ENCODE data around the gene TMEM267.
A peak's percentile ranks its signal among the peaks of the same experiment; 100 is the strongest.
"Not testable (repeated sequence)": the region's sequence is repeated elsewhere in the genome, so short reads cannot be mapped to it uniquely, and the experiment has no call there.

Gene TMEM267

GRCh38 chr5:43429016-43429415 is 54.6 kb downstream of the TMEM267 start:
- no peak for TF ChIP-seq POLR2A (IDR thresholded peaks at IDR 0.05; ENCODE audit: low read depth, low read length)
- no peak for FAIRE-seq
- DNase-seq (ENCODE audit: insufficient read length, low spot score) = no peak

DNA sequence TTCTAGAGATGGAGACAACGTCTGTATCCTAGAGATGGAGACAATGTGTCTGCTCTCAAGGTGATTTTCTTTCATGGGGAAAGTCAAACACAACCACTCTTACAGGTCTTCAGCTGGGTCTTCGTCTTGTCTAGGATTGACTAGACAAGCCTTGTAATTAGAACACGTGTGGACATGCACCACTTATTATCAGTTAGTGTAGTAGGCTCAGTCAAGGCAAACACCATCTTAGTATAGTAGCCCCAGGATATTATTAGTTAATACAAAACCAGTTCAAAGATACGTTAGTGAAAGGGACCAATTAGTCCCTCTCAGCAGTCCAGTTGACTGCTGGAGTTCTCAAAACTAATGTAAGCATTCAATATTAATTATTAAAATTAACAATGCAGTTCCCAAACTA is 56.4 kb downstream of the TMEM267 start:
- no peak for FAIRE-seq
- TF ChIP-seq POLR2A (IDR thresholded peaks at IDR 0.05; ENCODE audit: low read depth, low read length) = no peak
- DNase-seq (ENCODE audit: insufficient read length, low spot score) = no peak

DNA sequence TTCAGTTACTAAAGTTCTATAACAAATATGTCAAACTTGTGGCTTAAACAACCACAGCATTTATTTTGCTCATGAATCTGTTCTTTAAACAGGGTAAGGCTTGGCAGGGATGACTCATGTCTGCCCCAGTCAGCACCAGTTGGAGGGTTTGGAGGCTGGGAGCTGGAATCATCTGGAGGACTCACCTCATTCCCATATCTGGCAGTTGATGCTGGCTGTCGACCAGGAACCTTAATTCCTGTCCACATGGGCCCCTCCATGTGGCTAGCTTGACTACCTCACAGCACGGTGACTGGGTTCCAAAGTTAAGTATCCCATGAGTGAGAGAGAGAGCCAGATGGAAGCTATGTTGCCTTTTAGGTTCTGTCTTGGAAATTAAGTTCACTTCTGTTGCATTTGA is 57.7 kb downstream of the TMEM267 start:
- TF ChIP-seq POLR2A (IDR thresholded peaks at IDR 0.05; ENCODE audit: low read depth, low read length) = no peak

DNA sequence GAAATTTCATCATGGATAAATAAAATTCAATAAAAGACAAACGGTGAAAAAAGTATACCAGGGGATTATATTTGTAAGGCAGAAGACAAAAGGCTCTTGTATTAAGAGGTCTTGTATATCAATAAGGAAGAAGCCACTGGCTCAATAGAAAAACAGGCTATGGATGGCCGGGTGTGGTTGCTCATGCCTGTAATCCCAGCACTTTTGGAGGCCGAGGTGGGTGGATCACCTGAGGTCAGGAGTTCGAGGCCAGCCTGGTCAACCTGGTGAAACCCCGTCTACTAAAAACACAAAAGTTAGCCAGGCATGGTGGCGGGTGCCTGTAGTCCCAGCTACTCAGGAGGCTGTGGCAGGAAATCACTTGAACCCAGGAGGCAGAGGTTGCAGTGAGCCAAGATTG is 60.6 kb downstream of the TMEM267 start:
- FAIRE-seq; DNase-seq (ENCODE audit: insufficient read length, low spot score): not testable (repeated sequence)

More for the DNA sequence above, 57.7 kb downstream of the TMEM267 start:
- FAIRE-seq (peak; percentile 98), DNase-seq (ENCODE audit: insufficient read length, low spot score) (peak; percentile 66)

GRCh38 chr5:43422143-43422542 is 61.5 kb downstream of the TMEM267 start:
- no peak for TF ChIP-seq POLR2A (IDR thresholded peaks at IDR 0.05; ENCODE audit: low read depth, low read length)
- FAIRE-seq (peak; percentile 90), DNase-seq (ENCODE audit: insufficient read length, low spot score) (peak; percentile 30)

- FAIRE-seq (no peak), DNase-seq (ENCODE audit: insufficient read length, low spot score) (no peak)
- no peak for TF ChIP-seq POLR2A (IDR thresholded peaks at IDR 0.05; ENCODE audit: low read depth, low read length)
These were observed 62.1 kb downstream of the TMEM267 start for GRCh38 chr5:43421450-43422133.

DNA sequence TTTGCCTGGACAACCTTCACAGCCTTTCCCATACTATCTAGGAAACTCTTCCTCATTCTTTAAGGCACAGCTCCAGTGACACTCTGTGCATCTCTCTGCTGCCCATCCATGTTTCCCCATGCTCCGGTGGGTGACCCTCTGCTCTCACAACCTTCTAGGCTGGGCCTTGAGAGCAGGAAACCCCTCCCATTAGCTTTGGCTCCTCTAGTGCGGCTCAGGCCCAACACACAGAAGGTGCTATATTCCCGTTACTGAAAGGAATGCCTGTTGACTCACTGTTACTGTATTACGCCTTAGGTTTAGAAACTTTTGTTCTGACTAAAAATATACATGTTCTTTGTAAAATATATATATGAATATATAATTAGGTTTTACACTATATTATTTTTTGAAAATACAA is 63.4 kb downstream of the TMEM267 start:
- no peak for TF ChIP-seq POLR2A (IDR thresholded peaks at IDR 0.05; ENCODE audit: low read depth, low read length)
- DNase-seq (ENCODE audit: insufficient read length, low spot score) (no peak), FAIRE-seq (no peak)

DNA sequence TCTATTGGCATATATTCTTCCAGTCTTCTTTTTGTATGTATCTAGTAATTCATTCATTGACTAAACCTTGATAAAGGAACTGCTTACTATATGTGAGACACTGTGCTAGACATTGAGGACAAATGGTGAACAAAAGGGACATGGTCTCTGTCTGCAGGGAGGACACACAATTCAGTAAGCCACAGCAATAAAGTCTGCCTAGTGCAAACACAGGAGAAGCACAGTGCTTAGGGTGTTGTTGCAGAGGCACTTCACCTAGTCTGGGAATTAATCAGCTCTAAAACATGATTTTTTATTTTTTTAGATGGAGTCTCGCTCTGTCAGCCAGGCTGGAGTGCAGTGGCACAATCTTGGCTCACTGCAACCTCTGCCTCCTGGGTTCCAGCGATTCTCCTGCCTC is 65.1 kb downstream of the TMEM267 start:
- DNase-seq (ENCODE audit: insufficient read length, low spot score) (no peak), FAIRE-seq (no peak)
- TF ChIP-seq POLR2A (IDR thresholded peaks at IDR 0.05; ENCODE audit: low read depth, low read length) = no peak

DNA sequence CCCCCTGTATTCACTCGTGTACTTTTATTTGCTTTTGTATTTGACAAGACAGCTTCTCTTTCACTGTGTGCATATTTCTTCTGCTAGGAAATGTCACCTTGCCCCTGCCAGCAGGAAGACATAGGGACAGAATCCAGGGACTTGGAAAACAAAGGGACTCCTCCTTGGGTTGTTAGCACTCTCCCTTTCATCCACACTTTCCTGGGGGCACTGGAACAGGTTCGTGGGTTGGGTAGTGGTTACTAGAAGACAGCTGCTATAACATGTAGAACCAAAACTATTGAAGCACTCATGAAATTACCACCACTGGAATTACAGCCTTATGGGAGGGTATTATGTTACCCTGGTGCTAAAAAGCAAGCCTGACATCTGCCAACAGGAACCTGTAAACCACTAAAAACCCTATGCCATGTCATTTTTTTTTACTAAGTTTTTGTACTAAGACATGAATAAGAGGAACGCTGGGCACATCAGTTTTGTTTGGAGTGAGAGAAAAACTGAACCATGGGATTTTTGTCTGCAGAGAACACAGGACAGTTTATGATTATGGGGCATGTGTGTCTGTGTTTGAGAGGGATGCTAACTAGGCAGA is 66.8 kb downstream of the TMEM267 start:
- no peak for DNase-seq (ENCODE audit: insufficient read length, low spot score)
- FAIRE-seq = no peak
- TF ChIP-seq POLR2A (IDR thresholded peaks at IDR 0.05; ENCODE audit: low read depth, low read length) = no peak

GRCh38 chr5:43415935-43416802 is 67.5 kb downstream of the TMEM267 start:
- DNase-seq (ENCODE audit: insufficient read length, low spot score) (no peak), FAIRE-seq (no peak)
- TF ChIP-seq POLR2A (IDR thresholded peaks at IDR 0.05; ENCODE audit: low read depth, low read length) = no peak

DNA sequence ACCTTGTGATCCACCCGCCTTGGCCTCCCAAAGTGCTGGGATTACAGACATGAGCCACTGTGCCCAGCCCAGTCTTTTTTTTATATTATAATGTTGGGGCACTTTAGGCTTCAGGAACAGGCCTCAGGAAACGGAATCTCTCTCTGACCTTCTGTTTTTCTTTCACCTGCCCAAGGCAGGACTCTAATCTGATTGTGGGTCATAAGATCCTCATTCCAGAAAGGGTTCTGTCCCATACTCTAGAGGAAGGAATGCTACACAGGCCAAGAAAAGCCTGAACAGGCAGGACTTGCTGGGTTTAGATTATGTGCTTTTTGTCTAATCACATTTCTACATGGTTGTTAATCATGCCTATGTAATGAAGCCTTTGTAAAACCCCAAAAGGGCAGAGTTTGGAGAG is 69.7 kb downstream of the TMEM267 start:
- DNase-seq (ENCODE audit: insufficient read length, low spot score) (no peak), FAIRE-seq (no peak)
- no peak for TF ChIP-seq POLR2A (IDR thresholded peaks at IDR 0.05; ENCODE audit: low read depth, low read length)

DNA sequence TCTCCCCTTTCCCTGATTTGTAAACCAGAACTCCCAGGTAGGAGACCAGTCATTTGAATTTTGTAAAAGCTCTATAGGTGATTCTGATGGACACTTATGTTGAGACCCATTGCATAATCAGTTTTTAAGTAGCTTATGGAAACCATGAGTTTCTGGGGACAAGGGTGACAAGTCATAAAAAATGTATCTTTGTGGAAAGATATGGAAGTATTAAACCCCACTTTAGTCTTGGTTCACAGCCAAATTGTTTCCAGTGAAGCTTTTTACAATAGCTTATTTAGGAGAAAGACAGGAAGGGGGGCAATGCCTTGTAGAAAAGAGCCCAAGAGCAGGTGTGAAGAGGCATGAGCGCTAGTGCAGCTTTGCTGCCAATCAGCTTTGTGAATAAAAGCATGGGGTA is 71.0 kb downstream of the TMEM267 start:
- TF ChIP-seq POLR2A (IDR thresholded peaks at IDR 0.05; ENCODE audit: low read depth, low read length) = no peak
- DNase-seq (ENCODE audit: insufficient read length, low spot score) (no peak), FAIRE-seq (no peak)

DNA sequence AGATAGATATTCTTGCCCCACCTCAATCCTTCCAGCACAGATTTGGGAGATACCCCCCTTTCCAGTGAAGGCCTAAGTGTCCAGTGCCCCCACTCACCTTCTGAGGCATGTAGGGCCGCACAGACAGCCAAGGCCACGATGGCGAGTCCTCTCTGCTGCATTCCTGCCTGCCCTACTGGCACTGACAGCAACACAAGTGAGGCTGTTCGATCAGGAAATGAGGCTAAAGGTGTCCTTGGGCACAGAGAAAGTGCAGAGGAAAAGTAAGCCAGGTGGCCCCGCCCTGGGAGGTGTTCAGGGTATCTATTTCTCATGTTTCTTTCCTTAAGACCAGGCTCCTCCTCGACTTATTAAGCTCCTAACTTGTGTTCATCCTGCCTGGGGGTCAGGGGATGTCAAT is 71.5 kb downstream of the TMEM267 start, which contains the start of gene CCL28:
Gene CCL28 (minus strand): TSS at position 236 of the 400 bp plus-strand sequence. CDS start 75 bp downstream, at position 161.
- DNase-seq (ENCODE audit: insufficient read length, low spot score) = no peak
- no peak for TF ChIP-seq POLR2A (IDR thresholded peaks at IDR 0.05; ENCODE audit: low read depth, low read length)
- FAIRE-seq = no peak

GRCh38 chr5:43411495-43411894 is 72.2 kb downstream of the TMEM267 start:
- no peak for TF ChIP-seq POLR2A (IDR thresholded peaks at IDR 0.05; ENCODE audit: low read depth, low read length)
- DNase-seq (ENCODE audit: insufficient read length, low spot score) (no peak), FAIRE-seq (no peak)

Measured in H54 (cell line).